GM18502 (cell line): Measurements from ENCODE around the gene FCSK.
"Not testable (repeated sequence)": the region's sequence is repeated elsewhere in the genome, so short reads cannot be mapped to it uniquely, and the experiment has no call there.

Experiments used
- ATAC-seq: cut with Tn5 transposase; IDR thresholded peaks from one replicate; pipeline ENCODE4 v1.9.1; 2021; ENCODE audit warnings: mild to moderate bottlenecking; ENCODE audit not compliant: unreplicated experiment, poor library complexity

Gene FCSK

GRCh38 chr16:70451004-70451340 is 3.4 kb upstream of the FCSK start:
- ATAC-seq = not testable (repeated sequence)

- ATAC-seq = no peak
Measured at GRCh38 chr16:70453117-70453891, 1.1 kb upstream of the FCSK start.

GRCh38 chr16:70453892-70454221 is 538 bp upstream of the FCSK start:
- ATAC-seq = peak; percentile 11

- ATAC-seq = no peak
Measured at GRCh38 chr16:70455910-70456309, 1.5 kb downstream of the FCSK start.

GRCh38 chr16:70457446-70458166 is 3.2 kb downstream of the FCSK start:
- no peak for ATAC-seq

GRCh38 chr16:70460737-70461261 is 6.4 kb downstream of the FCSK start:
- no peak for ATAC-seq

- no peak for ATAC-seq
Measured at GRCh38 chr16:70463235-70463634, 8.8 kb downstream of the FCSK start.

- no peak for ATAC-seq
Measured at GRCh38 chr16:70465999-70466804, 11.8 kb downstream of the FCSK start.

GRCh38 chr16:70466805-70467076 is 12.3 kb downstream of the FCSK start:
- ATAC-seq = no peak

GRCh38 chr16:70467113-70467512 is 12.7 kb downstream of the FCSK start:
- ATAC-seq = no peak

GRCh38 chr16:70467608-70468007 is 13.2 kb downstream of the FCSK start:
- ATAC-seq = no peak

GRCh38 chr16:70468776-70469525 is 14.6 kb downstream of the FCSK start:
- ATAC-seq = no peak

- no peak for ATAC-seq
Measured at GRCh38 chr16:70470141-70470926, 15.9 kb downstream of the FCSK start.

- ATAC-seq = no peak
Measured at GRCh38 chr16:70470927-70471341, 16.5 kb downstream of the FCSK start.

- ATAC-seq = no peak
Measured at GRCh38 chr16:70472786-70473433, 18.5 kb downstream of the FCSK start.

GRCh38 chr16:70473446-70474319 is 19.3 kb downstream of the FCSK start:
- ATAC-seq = no peak

- no peak for ATAC-seq
Measured at GRCh38 chr16:70474320-70475053, 20.1 kb downstream of the FCSK start.
